Colonic mucosa (tissue), 4 donors: Measurements from ENCODE around the gene IYD. TPM values are rescaled to one million over a fixed set of nuclear protein-coding genes. Genes with fewer than 3 reads are reported as not detected.

Experiments
- DNase-seq: peaks from one replicate; pipeline ENCODE4 v3.0.0-alpha.2; 2020
- H3K27ac ChIP-seq: fragments of 200-600 bp; one replicate; pipeline ENCODE4 v1.8.0; 2021
- H3K27me3 ChIP-seq: fragments of 200-600 bp; one replicate; pipeline ENCODE4 v1.8.0; 2021
- H3K36me3 ChIP-seq: fragments of 200-600 bp; one replicate; pipeline ENCODE4 v1.8.0; 2021
- H3K4me1 ChIP-seq: fragments of 200-600 bp; one replicate; pipeline ENCODE4 v1.8.0; 2021; ENCODE audit warnings: mild to moderate bottlenecking
- H3K4me3 ChIP-seq: fragments of 200-600 bp; one replicate; pipeline ENCODE4 v1.8.0; 2021
- H3K9ac ChIP-seq, 2 donors: one replicate each; pipeline ENCODE4 v1.7.0; 2013; ENCODE audit warnings: control low read depth in 2 of 2, low read depth in 2 of 2, low read length in 2 of 2
- H3K9me3 ChIP-seq: fragments of 200-600 bp; one replicate; pipeline ENCODE4 v1.8.0; 2021
- CTCF ChIP-seq: fragments of 200-600 bp; IDR thresholded peaks from one replicate; pipeline ENCODE4 v1.8.0; 2022; ENCODE audit warnings: antibody characterized with exemption, mild to moderate bottlenecking
- intact Hi-C: fragments of 100-400 bp; cut with DNase I; formaldehyde crosslinking; loops from one replicate; pipeline ENCODE4 v1.14.1; 2022
- total RNA-seq, 2 donors: library from RNA; stranded (reverse); fragmentation: NEBNext Ultra II Directional in 1 of 2; extraction: Animal tissue kit (Norgen Biotek cat#: 25700) in 1 of 2; gene quantifications; one replicate each; pipeline ENCODE4 v1.2.1, GENCODE V29; 2021
- donor health status: healthy.
- donor health status: DM: no; HTN: no; CAD: no.
- donor health status: DM: no; HTN: no; CAD: no.

The IYD gene
- total RNA-seq, 2 donors from 2014 or later, result 8.7 to 10.4 TPM

- no peak for DNase-seq
- no peak overlapping the region for H3K27ac ChIP-seq
- H3K27me3 ChIP-seq, result no peaks in the 10 kb centered on the region
- no peak for TF ChIP-seq CTCF
- no peaks in the 10 kb centered on the region for H3K9me3 ChIP-seq
- H3K9ac ChIP-seq, result no peak overlapping the region
- intact Hi-C loops, result no loop called here
- H3K36me3 ChIP-seq, result no peaks in the 10 kb centered on the region
- H3K4me1 ChIP-seq, result no peaks in the 10 kb centered on the region
- H3K4me3 ChIP-seq, result no peak overlapping the region
Measured at GRCh38 chr6:150453357-150453756, 84.5 kb downstream of the IYD start.

Other genes starting within 250 kb of the IYD start
- gene PPP1R14C, start 226.0 kb upstream of the IYD start, total RNA-seq, result 10 to 100 TPM; 23.7 to 27.3 TPM
- gene PLEKHG1, start 230.9 kb downstream of the IYD start, total RNA-seq, result 10 to 100 TPM; 21.8 to 25.2 TPM